ENCODE measurements around the gene DGUOK. TPM values are rescaled to one million over a fixed set of nuclear protein-coding genes. Genes with fewer than 3 reads are reported as not detected.
"Not testable (repeated sequence)": the region's sequence is repeated elsewhere in the genome, so short reads cannot be mapped to it uniquely, and the experiment has no call there.

Gene DGUOK
- total RNA-seq, 1 experiment from 2014 or later: 111 TPM

- DNase-seq (ENCODE audit: low spot score): no peak
Measured at GRCh38 chr2:73901143-73901542, 25.5 kb upstream of the DGUOK start.

- DNase-seq (ENCODE audit: low spot score): no peak
Measured at GRCh38 chr2:73902284-73902683, 24.4 kb upstream of the DGUOK start.

- no peak for DNase-seq (ENCODE audit: low spot score)
Measured at GRCh38 chr2:73903313-73903712, 23.4 kb upstream of the DGUOK start.

- not testable (repeated sequence) for DNase-seq (ENCODE audit: low spot score)
Measured at GRCh38 chr2:73903949-73904613, 22.6 kb upstream of the DGUOK start.

GRCh38 chr2:73904952-73905351 lies 21.7 kb upstream of the DGUOK start:
- DNase-seq (ENCODE audit: low spot score): no peak

GRCh38 chr2:73906847-73907505 lies 19.7 kb upstream of the DGUOK start:
- no peak for DNase-seq (ENCODE audit: low spot score)

- peak; percentile 62 for DNase-seq (ENCODE audit: low spot score)
Measured at GRCh38 chr2:73907840-73908452, 18.7 kb upstream of the DGUOK start.

- no peak for DNase-seq (ENCODE audit: low spot score)
Measured at GRCh38 chr2:73908689-73909652, 17.7 kb upstream of the DGUOK start.

- DNase-seq (ENCODE audit: low spot score): no peak
Measured at GRCh38 chr2:73910873-73911547, 15.7 kb upstream of the DGUOK start.

- DNase-seq (ENCODE audit: low spot score): no peak
Measured at GRCh38 chr2:73911548-73912208, 15.0 kb upstream of the DGUOK start.

- no peak for DNase-seq (ENCODE audit: low spot score)
Measured at GRCh38 chr2:73913414-73914054, 13.1 kb upstream of the DGUOK start.

GRCh38 chr2:73914667-73915066 lies 12.0 kb upstream of the DGUOK start:
- no peak for DNase-seq (ENCODE audit: low spot score)

- no peak for DNase-seq (ENCODE audit: low spot score)
Measured at GRCh38 chr2:73915437-73915993, 11.2 kb upstream of the DGUOK start.

GRCh38 chr2:73916666-73917065 lies 10.0 kb upstream of the DGUOK start:
- DNase-seq (ENCODE audit: low spot score): no peak

- DNase-seq (ENCODE audit: low spot score): no peak
Measured at GRCh38 chr2:73917296-73917695, 9.4 kb upstream of the DGUOK start.

- DNase-seq (ENCODE audit: low spot score): no peak
Measured at GRCh38 chr2:73917696-73918207, 8.9 kb upstream of the DGUOK start.

- DNase-seq (ENCODE audit: low spot score): no peak
Measured at GRCh38 chr2:73918856-73919255, 7.8 kb upstream of the DGUOK start.

- no peak for DNase-seq (ENCODE audit: low spot score)
Measured at GRCh38 chr2:73919596-73920228, 7.0 kb upstream of the DGUOK start.
